PFSK-1 (cell line): ENCODE results near the gene DIP2A.

Experiments used
- FOXP2 ChIP-seq: optimal IDR thresholded peaks from 2 replicates; pipeline ENCODE3; 2011; ENCODE audit warnings: borderline replicate concordance, control low read depth, inconsistent platforms; ENCODE audit not compliant: insufficient read depth; ENCODE audit errors: extremely low read length, extremely low read depth
- POLR2AphosphoS5 ChIP-seq: IDR thresholded peaks from 2 replicates; pipeline ENCODE4 v1.6.1; 2012; ENCODE audit warnings: low read depth, mild to moderate bottlenecking, control low read depth, low read length, moderate library complexity
- REST ChIP-seq, 2 experiments: IDR thresholded peaks; 2 replicates each; pipeline versions ENCODE4 v1.6.1 to v1.8.0; 2011 to 2012; ENCODE audit warnings: low read depth in 2 of 2, low read length in 2 of 2, control low read depth in 1 of 2, inconsistent platforms in 1 of 2, mild to moderate bottlenecking in 1 of 2, moderate library complexity in 1 of 2; ENCODE audit not compliant: insufficient read depth in 1 of 2
- SIN3A ChIP-seq: IDR thresholded peaks from 2 replicates; pipeline ENCODE4 v1.6.1; 2012; ENCODE audit warnings: mild to moderate bottlenecking, low read length, moderate library complexity, borderline replicate concordance; ENCODE audit not compliant: insufficient read depth
- TAF1 ChIP-seq: IDR thresholded peaks from 2 replicates; pipeline ENCODE4 v1.6.1; 2012; ENCODE audit warnings: low read length, control low read depth, borderline replicate concordance; ENCODE audit not compliant: insufficient read depth

Gene DIP2A

GRCh38 chr21:46555678-46556077 is 97.0 kb downstream of the DIP2A start:
- TF ChIP-seq REST (IDR thresholded peaks at IDR 0.05; ENCODE audit: insufficient read depth in 1 of 2, low read depth in 2 of 2, low read length in 2 of 2) (no peak), FOXP2 (no peak), POLR2AphosphoS5 (no peak), TAF1 (no peak)

- TF ChIP-seq POLR2AphosphoS5 = no peak
- no peak for TF ChIP-seq FOXP2
- TF ChIP-seq REST (IDR thresholded peaks at IDR 0.05; ENCODE audit: insufficient read depth in 1 of 2, low read depth in 2 of 2, low read length in 2 of 2) = no peak
- no peak for TF ChIP-seq SIN3A
- no peak for TF ChIP-seq TAF1
Measured at GRCh38 chr21:46556802-46557201, 98.1 kb downstream of the DIP2A start.

- TF ChIP-seq FOXP2 (no peak), SIN3A (no peak), POLR2AphosphoS5 (no peak)
Measured at GRCh38 chr21:46557469-46557868, 98.8 kb downstream of the DIP2A start.

DNA sequence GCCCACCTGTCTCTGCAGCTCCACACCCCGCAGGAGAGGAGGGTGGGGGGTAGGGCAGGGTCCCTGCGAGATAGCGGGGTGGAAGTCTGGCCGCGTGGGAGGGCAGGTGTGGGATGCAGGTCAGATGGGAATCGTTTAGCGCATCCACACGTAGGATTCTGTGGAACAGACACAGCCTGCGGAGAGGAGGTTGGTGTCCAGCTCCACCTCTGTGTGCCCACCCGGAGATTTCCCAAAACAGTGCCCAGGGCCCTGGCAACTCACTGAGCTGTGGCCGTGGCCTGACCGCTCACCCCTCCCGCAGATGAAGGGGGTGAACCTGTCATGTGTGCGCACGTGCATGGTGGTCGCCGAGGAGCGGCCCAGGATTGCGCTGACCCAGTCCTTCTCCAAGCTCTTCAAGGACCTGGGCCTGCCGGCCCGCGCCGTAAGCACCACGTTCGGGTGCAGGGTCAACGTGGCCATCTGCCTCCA is 99.3 kb downstream of the DIP2A start:
- TF ChIP-seq REST (IDR thresholded peaks at IDR 0.05; ENCODE audit: insufficient read depth in 1 of 2, low read depth in 2 of 2, low read length in 2 of 2) = no peak
- no peak for TF ChIP-seq POLR2AphosphoS5
- TF ChIP-seq SIN3A = no peak
- no peak for TF ChIP-seq FOXP2
- TF ChIP-seq TAF1 = no peak

- TF ChIP-seq POLR2AphosphoS5 (no peak), REST (IDR thresholded peaks at IDR 0.05; ENCODE audit: insufficient read depth in 1 of 2, low read depth in 2 of 2, low read length in 2 of 2) (no peak), FOXP2 (no peak), TAF1 (no peak), SIN3A (no peak)
Measured at GRCh38 chr21:46559291-46559983, 100.7 kb downstream of the DIP2A start.
